DOHH2 (cell line): ENCODE data around the gene FAM174C.

ENCODE experiments used
- EZH2phosphoT487 ChIP-seq: fragments of 200-600 bp; sonication (generic); IDR thresholded peaks from 2 replicates; pipeline ENCODE4 v1.6.1; 2017; ENCODE audit warnings: borderline replicate concordance, mild to moderate bottlenecking, antibody characterized with exemption, low read length, moderate library complexity, mixed read lengths
- TF ChIP-seq, protein P1 (sequence below): fragments of 200-600 bp; sonication (generic); IDR thresholded peaks from one replicate; pipeline ENCODE4 v1.5.1; 2014; ENCODE audit warnings: antibody characterized with exemption, mild to moderate bottlenecking, low read depth, low read length; ENCODE audit not compliant: poor library complexity, severe bottlenecking

DNA sequence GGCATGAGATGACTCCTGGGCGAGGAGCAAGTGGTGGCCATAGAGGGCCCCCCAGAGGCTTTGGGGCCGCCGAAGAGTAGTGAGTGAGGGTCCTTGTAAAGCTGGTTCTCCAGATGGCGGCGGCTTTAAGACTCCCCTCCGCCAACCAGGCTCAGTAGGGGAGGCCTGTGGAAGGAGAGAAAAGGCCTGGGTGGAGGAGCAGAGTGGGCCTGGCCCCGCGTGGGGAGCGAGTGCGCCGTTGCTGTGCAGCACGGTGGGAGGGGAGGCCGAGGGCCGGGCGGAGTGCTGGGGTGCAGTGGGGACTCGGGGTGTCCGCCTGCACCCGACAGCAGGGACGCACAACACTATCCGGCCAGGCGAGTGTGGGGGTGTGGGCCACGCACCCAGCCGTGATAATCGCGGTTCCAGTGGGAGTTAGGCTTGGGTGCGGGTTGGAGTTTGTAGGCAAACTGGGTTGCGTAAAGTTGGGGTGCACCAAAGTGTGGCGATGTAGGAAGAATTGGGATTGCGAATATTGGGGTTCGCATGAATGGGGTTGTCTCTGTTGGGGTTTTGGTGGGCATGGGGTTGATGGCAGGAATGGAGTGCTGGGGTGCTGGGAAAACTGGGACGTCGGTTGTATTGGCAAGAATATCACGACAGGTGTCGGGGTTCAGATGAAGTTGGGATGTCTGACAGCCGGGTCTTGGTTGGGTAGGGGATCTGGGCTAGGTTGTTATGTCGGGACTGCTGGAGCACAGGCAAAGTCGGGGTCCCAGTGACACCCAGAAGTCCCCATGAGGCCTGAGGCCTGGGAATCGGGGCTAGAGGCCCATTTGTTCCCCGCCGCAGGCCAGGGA is 6.9 kb upstream of the FAM174C start:
- TF ChIP-seq, protein P1, sequence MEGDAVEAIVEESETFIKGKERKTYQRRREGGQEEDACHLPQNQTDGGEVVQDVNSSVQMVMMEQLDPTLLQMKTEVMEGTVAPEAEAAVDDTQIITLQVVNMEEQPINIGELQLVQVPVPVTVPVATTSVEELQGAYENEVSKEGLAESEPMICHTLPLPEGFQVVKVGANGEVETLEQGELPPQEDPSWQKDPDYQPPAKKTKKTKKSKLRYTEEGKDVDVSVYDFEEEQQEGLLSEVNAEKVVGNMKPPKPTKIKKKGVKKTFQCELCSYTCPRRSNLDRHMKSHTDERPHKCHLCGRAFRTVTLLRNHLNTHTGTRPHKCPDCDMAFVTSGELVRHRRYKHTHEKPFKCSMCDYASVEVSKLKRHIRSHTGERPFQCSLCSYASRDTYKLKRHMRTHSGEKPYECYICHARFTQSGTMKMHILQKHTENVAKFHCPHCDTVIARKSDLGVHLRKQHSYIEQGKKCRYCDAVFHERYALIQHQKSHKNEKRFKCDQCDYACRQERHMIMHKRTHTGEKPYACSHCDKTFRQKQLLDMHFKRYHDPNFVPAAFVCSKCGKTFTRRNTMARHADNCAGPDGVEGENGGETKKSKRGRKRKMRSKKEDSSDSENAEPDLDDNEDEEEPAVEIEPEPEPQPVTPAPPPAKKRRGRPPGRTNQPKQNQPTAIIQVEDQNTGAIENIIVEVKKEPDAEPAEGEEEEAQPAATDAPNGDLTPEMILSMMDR = no peak
- no peak for TF ChIP-seq EZH2phosphoT487
